Ectodermal cell (in vitro differentiated cells): ENCODE data around the gene STK11.

Source experiments
- H3K27ac ChIP-seq: 2 replicates; pipeline ENCODE4 v1.7.0; 2013; ENCODE audit warnings: mild to moderate bottlenecking, low read depth, low read length; ENCODE audit not compliant: insufficient read depth, poor library complexity, severe bottlenecking
- H3K27me3 ChIP-seq: 2 replicates; pipeline ENCODE4 v1.7.0; 2013; ENCODE audit warnings: mild to moderate bottlenecking, low read length; ENCODE audit not compliant: insufficient read depth, control insufficient read depth, poor library complexity, severe bottlenecking
- H3K36me3 ChIP-seq: one replicate; pipeline ENCODE4 v1.7.0; 2013; ENCODE audit warnings: low read length; ENCODE audit not compliant: control insufficient read depth, insufficient read depth
- H3K4me1 ChIP-seq: one replicate; pipeline ENCODE4 v1.7.0; 2013; ENCODE audit warnings: low read length; ENCODE audit not compliant: control insufficient read depth, insufficient read depth
- H3K4me3 ChIP-seq: 2 replicates; pipeline ENCODE4 v1.7.0; 2013; ENCODE audit warnings: low read depth, low read length, control low read depth; ENCODE audit not compliant: insufficient read depth
- H3K9me3 ChIP-seq: 2 replicates; pipeline ENCODE4 v1.7.0; 2013; ENCODE audit warnings: mild to moderate bottlenecking, low read length, moderate library complexity; ENCODE audit not compliant: control insufficient read depth
- WGBS, 2 experiments: methylation state at CpG; one replicate each; pipeline ENCODE4 v1.1.7; 2013; ENCODE audit warnings: missing lambda C conversion rate in 2 of 2; 5-methylcytosine and 5-hydroxymethylcytosine counted together

The STK11 gene

DNA sequence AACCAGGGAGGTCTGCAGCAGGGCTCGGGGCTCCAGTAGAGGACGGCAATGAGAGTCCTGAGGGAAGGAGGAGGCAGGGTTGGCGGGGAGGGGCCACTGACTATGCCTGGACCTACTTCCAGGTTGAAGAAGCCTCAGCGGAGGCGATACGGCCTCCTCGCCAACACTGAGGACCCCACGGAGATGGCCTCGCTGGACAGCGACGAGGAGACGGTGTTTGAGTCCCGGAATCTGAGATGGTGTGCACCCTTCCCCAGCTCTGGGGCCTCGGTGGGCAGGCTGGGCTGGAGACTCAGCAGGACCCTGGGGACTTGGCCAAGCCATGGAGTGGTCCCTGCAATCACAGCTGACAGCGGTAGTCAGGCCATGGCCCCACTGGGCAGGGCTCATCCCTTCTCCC, 71.5 kb downstream of the STK11 start:
- Histone ChIP-seq H3K9me3 (no peaks in the 10 kb centered on the region), H3K27ac (no peak overlapping the region), H3K36me3 (peaks cover 26% of the 10 kb centered on the region), H3K4me3 (no peak overlapping the region), H3K27me3 (no peaks in the 10 kb centered on the region), H3K4me1 (peaks cover 19% of the 10 kb centered on the region)
- WGBS, 2 experiments, result 95% methylated on average over 15 of the region's 15 CpGs
